22Rv1 (cell line): ENCODE measurements around the gene SLC25A21.

ENCODE experiments used
- H3K27ac ChIP-seq: fragments of 450-650 bp; 2 replicates; pipeline ENCODE4 v1.5.1; 2017
- ZFX ChIP-seq: fragments of 450-650 bp; IDR thresholded peaks from 2 replicates; pipeline ENCODE4 v1.6.1; 2017; ENCODE audit warnings: antibody characterized with exemption, borderline replicate concordance
- TF ChIP-seq, protein P1 (sequence below): fragments of 450-650 bp; IDR thresholded peaks from 2 replicates; pipeline ENCODE4 v1.5.1; 2017; ENCODE audit warnings: mild to moderate bottlenecking

The SLC25A21 gene

DNA sequence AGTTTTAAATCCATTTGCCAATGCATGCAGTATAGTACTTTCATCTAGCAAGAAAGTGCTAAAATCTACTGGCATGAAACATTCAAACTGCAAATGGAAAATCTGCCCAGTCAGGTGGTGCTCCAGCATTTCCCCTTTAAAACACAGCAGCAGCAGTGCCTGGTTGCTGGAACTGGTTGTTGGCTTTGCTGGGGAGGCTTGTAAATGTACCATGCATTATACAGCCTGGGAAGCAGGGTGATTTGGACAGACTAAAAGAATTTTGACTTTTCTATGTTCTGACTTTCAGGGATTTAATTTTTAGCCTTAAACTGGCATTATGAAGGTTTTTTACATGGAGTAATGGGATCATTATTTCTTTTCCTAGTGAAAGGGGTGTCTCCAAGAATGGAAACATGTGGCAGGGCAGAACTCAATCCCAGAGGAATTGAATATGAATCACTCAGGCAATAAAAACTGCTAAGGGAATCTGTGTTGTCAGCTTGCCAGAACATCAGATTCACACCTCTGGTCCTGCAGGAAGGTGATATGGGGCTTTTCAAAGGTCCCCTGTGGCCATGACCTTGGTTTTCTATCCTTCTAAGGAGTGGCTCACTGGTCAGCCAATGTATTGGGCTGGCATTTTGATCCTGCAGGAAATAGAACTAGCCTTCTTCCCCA is 519.7 kb downstream of the SLC25A21 start:
- TF ChIP-seq, protein P1, sequence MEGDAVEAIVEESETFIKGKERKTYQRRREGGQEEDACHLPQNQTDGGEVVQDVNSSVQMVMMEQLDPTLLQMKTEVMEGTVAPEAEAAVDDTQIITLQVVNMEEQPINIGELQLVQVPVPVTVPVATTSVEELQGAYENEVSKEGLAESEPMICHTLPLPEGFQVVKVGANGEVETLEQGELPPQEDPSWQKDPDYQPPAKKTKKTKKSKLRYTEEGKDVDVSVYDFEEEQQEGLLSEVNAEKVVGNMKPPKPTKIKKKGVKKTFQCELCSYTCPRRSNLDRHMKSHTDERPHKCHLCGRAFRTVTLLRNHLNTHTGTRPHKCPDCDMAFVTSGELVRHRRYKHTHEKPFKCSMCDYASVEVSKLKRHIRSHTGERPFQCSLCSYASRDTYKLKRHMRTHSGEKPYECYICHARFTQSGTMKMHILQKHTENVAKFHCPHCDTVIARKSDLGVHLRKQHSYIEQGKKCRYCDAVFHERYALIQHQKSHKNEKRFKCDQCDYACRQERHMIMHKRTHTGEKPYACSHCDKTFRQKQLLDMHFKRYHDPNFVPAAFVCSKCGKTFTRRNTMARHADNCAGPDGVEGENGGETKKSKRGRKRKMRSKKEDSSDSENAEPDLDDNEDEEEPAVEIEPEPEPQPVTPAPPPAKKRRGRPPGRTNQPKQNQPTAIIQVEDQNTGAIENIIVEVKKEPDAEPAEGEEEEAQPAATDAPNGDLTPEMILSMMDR, result no peak
- no peak for TF ChIP-seq ZFX
- no peak overlapping the region for H3K27ac ChIP-seq

DNA sequence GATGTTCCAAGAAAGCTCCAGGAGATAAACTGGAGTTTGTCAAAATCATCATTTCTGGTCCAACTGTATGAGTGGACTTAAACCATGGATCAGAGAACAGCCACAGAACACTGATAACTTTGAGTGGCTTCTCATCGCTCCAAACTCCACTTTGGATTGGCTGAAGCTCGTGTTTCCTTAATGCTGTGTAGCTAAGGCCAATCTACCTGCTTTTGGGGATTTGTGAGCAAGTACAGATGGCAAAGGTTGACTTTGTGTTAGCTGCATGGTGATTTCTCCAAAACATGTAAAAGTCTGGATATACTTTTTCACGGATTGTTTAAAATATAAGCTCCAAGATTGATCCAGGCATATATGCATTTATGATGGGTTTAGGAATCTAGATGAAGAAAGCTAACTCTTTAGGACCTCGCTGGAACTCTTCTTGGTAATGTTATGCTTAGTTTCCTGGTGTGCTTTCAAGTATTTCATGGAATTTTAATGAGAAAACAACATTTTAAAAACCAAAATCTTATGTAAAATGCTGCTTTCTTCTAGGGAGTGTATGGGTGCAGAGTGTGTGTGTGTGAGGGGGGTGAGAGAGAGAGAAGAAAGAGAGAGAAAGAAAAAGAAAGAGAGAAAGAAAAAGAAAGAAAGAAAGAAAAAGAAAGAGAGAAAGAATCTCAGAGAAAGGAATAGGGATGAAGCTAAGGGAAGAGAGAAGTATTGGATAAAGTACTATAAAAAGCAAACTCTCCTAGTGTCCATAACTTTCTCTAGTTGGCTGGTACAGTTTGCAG is 522.3 kb downstream of the SLC25A21 start:
- TF ChIP-seq, protein P1, result no peak
- no peak for TF ChIP-seq ZFX
- H3K27ac ChIP-seq, result no peak overlapping the region

DNA sequence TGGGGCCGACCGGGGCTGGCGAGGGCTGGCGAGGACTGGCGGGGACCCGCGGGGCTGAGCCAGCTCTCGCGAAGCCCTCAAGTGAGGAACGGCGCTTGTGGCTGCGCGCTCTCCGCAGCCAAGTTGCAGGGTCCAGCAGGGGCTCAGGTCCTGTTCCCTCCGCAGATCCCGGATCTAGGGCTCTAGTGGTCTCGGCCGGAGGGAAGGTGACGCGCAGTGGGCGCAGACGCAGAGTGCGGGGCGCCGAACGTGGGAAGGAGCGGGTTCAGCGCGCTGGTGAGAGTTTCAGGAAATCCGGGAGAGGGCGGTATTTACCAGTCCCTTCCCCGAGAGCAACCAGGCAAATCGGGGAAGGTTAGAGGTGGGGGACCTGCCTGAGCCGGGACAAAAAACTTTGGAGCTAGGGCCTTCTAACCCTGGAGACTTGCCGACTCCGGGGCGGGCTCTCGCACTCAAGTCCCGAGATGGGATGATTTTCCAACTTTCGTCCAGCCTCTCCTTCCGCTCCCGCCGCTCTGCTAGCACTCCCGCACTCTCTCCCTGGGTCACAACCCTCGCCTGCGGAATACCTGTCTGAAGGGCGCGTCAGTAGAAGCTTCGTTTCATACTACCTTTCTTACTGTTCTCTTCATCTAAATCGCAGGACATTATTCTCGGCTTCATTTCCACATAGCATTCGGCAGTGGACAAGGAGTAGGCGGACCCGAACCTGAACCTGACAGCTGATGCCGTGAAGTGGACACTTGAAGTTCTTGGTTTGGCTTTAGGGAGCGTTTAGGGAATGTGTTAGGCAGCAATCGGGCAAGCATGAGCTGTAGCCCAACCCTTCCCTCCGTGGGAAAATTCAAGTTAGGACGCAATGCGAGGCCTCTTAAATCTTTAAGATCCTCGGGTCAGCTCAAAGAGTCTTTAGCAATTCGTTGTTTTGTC is 524.3 kb downstream of the SLC25A21 start:
- no peak overlapping the region for H3K27ac ChIP-seq
- TF ChIP-seq ZFX, result no peak
- TF ChIP-seq, protein P1, result peak; percentile 84

DNA sequence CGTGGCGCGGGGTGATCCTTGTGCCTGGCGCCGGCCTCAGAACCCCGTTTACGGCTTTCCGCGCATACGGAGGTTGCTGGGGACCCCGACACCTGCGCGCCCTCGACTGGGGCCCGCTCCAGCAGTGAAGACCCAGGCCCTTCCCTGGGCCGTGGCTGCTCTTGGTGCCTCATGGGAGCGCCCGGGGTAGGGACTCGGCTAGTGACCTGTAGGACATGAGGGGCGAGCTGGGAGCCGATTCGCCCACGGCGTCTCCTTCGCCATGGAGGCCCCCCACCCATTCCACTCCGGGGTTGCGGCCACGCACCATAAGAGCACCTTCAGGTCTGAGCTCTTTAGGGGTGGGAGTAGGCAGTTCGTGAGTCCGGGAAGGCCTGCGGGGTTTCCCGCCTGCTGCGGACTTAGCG is 525.0 kb downstream of the SLC25A21 start:
- TF ChIP-seq, protein P1, result no peak
- no peak for TF ChIP-seq ZFX
- no peak overlapping the region for H3K27ac ChIP-seq

DNA sequence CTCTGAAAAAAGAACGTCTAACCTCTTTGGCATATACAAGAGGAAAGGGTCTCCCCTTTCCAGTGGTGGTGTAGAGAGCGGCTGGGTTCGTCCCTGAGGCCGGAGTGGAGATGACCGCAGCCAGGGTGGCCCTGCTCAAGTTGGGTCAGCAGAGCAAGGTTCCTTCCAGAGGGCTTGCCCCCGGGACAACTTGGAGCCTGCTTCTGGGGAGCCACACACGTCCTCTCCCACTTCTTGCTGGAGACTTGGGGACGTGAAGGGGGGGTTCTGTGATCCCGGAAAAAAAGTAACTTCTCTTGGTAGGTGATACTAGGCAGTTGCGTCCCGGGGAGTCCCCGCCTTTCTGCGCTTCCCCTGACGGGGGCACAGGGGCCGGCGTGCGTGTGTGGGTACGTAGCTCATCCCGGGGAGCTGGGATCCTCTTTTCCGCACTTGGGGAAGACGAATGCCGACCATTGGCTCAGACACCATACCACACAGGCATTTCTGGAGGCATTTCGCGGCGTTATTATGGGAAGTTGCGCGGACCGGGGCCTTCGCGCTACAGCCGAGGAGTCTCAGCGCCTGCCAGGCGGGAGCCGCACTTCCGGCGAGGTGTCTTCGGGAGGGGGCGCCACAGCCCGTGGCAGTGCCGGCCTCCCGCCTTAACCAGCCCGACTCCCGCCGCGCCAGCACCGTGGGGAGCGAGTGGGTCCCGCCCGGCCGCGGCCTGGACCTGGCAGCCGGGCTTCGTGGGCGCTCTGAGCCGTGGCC is 525.6 kb downstream of the SLC25A21 start:
- TF ChIP-seq ZFX, result no peak
- no peak overlapping the region for H3K27ac ChIP-seq

DNA sequence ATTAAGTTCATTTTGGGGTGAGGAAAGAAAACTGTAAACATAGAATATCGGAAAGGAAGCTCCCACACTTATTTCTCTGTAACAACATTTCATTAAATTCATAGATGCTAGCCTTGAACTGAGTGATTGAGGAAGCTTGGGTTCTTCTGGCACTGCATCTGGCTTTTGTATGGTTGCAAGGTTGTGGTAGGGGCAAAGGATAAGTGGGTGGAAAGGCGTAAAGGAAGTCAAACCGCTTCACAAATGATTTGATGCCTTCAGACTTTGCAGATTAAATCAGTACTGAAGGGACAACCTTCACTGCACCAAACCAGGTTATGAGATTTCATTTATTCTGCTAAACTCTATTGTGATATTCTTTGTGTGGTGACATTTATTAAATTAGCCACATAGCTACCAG is 538.8 kb downstream of the SLC25A21 start:
- H3K27ac ChIP-seq, result no peak overlapping the region
- TF ChIP-seq ZFX, result no peak
- TF ChIP-seq, protein P1, result no peak
